ENCODE measurements around the gene ADAMTS8. TPM values are rescaled to one million over a fixed set of nuclear protein-coding genes. Genes with fewer than 3 reads are reported as not detected.
A peak's percentile ranks its signal among the peaks of the same experiment; 100 is the strongest.

ADAMTS8 gene
- total RNA-seq, 1 experiment from 2014 or later: 0.03 TPM

DNA sequence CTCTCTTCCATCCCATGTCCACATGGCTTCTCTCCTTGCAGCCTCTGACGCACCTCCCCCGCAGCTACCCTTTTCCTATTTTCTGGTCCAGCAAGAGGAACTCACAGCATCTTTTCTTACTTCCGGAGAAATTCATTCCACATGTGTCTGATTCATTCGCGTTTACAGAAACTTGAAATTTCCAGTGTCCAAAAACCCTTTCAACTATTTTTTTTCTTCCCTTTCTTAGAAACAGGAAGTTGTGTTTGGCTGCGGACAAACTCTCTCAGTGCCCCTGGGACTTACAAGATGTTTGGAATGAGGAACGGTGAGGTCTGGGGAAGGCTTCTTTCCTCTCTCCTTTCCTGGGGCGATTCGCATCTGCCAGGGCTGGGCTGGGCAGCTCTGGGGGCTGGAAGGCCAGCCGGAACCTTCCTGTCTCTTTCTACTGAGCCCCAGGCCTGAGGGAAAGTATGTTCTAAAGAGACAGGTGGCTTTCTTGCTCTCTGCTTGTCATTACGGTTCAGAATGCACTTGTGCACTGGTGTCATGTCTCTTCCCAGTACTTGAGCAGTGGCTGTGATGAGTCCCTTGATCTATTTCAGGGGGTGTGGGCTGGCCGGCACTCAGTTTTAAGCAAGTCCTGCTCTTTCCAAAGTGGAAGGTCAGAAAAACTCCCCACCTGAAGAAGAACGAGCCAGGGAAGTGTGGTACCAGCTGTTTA lies 27.5 kb downstream of the ADAMTS8 start:
- DNase-seq (ENCODE audit: low read depth in 1 of 2, low spot score in 2 of 2): peak in 1 of 2 experiments; percentile 36
- Histone ChIP-seq H3K4me1 (replicated peaks) (peaks cover 25% of the 10 kb centered on the region), H3K27ac (no peak overlapping the region)

DNA sequence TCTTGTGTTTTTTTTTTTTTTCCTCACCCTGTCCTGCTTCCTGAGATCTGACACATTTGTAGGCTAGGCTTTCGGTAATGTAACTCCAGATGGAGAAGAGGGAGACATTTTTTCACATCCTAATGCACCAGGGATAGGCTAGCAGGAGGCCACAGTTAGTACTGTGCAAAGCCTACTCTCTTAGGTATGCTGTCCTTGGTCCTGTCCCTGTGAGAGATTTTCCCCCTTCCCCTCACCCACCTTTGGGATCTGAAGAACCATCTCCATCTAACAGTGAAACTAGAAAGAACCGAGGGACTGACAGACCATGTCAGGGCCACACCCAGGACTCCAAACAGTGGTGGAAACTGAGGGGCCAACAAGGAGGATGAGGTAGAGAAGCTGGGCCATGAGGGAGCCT lies 29.2 kb downstream of the ADAMTS8 start:
- DNase-seq (ENCODE audit: low read depth in 1 of 2, low spot score in 2 of 2): no peak
- no peaks in the 10 kb centered on the region for H3K27me3 ChIP-seq (replicated peaks)
- no peak overlapping the region for H3K27ac ChIP-seq
- peaks cover 25% of the 10 kb centered on the region for H3K4me1 ChIP-seq (replicated peaks)
- H3K4me3 ChIP-seq: no peak overlapping the region
- H3K36me3 ChIP-seq: no peaks in the 10 kb centered on the region
- no peaks in the 10 kb centered on the region for H3K9me3 ChIP-seq (replicated peaks)

More for the DNA sequence above, 27.5 kb downstream of the ADAMTS8 start:
- Histone ChIP-seq H3K4me3 (no peak overlapping the region), H3K36me3 (no peaks in the 10 kb centered on the region), H3K27me3 (replicated peaks) (no peaks in the 10 kb centered on the region), H3K9me3 (replicated peaks) (no peaks in the 10 kb centered on the region)

DNA sequence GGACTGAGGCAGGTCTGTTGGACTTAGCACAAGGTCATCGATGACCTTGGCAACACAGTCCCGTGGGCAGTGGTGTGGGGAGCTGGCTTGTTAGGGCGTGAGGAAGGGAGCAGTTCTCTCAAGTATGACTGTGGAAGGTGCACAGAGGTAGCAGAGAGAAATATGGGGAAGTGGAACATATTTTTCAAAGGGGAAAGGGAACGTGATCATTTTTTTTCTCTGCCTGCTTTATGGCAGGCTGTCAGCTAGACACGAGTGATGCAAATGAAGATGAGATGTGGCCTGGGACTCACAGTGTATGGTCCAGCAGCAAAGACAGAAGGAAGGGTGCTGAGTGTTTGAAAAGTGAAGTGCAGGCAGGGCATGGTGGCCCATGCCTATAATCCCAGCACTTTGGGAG lies 30.6 kb downstream of the ADAMTS8 start:
- no peaks in the 10 kb centered on the region for H3K9me3 ChIP-seq (replicated peaks)
- no peak overlapping the region for H3K27ac ChIP-seq
- peaks cover 12% of the 10 kb centered on the region for H3K4me1 ChIP-seq (replicated peaks)
- no peak overlapping the region for H3K4me3 ChIP-seq
- H3K36me3 ChIP-seq: no peaks in the 10 kb centered on the region
- no peak for DNase-seq (ENCODE audit: low read depth in 1 of 2, low spot score in 2 of 2)
- no peaks in the 10 kb centered on the region for H3K27me3 ChIP-seq (replicated peaks)

DNA sequence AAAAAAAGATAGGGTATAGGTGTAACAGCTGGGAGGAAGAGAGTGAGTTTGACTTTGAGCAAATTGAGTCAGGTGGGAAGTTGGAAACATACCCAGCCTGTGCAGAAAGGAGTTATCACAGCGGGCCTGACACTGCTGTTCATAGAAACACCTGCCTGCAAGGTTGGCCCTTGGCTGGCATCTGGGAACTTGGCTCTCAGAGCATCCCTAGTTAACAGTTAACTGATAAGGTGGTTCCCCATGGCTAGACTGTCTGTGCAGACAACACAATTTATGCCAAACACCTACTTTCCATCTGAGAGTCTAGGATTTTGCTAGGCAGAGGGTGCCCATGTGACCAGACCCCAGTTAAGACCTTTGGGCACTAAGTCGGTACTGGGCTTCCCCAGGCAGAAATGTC lies 31.4 kb downstream of the ADAMTS8 start:
- no peaks in the 10 kb centered on the region for H3K9me3 ChIP-seq (replicated peaks)
- no peak overlapping the region for H3K27ac ChIP-seq
- no peaks in the 10 kb centered on the region for H3K36me3 ChIP-seq
- H3K4me3 ChIP-seq: no peak overlapping the region
- no peak for DNase-seq (ENCODE audit: low read depth in 1 of 2, low spot score in 2 of 2)
- H3K4me1 ChIP-seq (replicated peaks): peaks cover 12% of the 10 kb centered on the region
- no peaks in the 10 kb centered on the region for H3K27me3 ChIP-seq (replicated peaks)

DNA sequence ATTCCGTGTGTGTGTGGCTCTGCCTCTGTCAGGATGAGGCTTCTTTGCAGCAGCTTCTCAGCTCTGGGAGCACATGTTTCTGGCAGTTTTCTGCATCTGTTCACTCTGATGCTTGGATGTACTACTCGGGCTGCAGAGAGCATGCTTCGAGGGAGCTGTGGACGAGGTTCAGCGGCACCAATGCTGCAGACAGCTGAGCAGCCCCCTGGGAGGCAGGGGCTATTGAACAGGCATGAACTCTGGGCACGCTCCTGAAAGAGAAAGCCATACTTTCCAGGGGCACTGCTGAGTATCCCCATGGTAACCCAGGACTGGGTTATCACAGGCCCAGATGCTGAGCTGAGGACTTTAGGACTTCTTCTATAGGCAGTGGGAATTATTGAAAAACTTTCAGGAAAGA lies 33.8 kb downstream of the ADAMTS8 start:
- H3K27me3 ChIP-seq (replicated peaks): no peaks in the 10 kb centered on the region

DNA sequence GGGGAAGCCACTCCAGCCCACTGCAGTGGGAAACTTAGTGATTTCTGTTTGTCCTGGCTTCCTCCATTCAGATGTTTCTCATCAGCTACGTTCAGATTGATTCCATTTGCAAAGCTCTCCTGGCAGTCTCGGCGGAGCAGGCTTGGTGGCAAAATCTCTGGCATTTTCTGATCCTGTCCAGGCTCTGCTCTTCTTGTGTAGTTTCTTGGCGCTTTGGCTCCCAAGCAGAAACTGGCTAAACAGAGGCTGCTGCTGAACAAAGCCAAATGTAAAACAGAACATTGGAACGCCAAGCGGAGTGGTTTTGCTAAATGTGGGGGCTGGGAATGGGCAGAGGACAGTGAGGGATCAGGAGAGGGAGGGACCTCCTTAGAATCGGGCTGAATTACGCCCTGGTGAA lies 36.7 kb downstream of the ADAMTS8 start:
- Histone ChIP-seq H3K9me3 (replicated peaks) (no peaks in the 10 kb centered on the region), H3K27ac (no peak overlapping the region), H3K4me3 (no peak overlapping the region), H3K36me3 (no peaks in the 10 kb centered on the region), H3K4me1 (replicated peaks) (peaks cover 25% of the 10 kb centered on the region), H3K27me3 (replicated peaks) (no peaks in the 10 kb centered on the region)
- DNase-seq (ENCODE audit: low read depth in 1 of 2, low spot score in 2 of 2): no peak

More for the DNA sequence above, 33.8 kb downstream of the ADAMTS8 start:
- H3K4me1 ChIP-seq (replicated peaks): peaks cover 11% of the 10 kb centered on the region
- H3K9me3 ChIP-seq (replicated peaks): no peaks in the 10 kb centered on the region
- H3K36me3 ChIP-seq: no peaks in the 10 kb centered on the region
- H3K4me3 ChIP-seq: no peak overlapping the region
- no peak for DNase-seq (ENCODE audit: low read depth in 1 of 2, low spot score in 2 of 2)
- H3K27ac ChIP-seq: no peak overlapping the region

DNA sequence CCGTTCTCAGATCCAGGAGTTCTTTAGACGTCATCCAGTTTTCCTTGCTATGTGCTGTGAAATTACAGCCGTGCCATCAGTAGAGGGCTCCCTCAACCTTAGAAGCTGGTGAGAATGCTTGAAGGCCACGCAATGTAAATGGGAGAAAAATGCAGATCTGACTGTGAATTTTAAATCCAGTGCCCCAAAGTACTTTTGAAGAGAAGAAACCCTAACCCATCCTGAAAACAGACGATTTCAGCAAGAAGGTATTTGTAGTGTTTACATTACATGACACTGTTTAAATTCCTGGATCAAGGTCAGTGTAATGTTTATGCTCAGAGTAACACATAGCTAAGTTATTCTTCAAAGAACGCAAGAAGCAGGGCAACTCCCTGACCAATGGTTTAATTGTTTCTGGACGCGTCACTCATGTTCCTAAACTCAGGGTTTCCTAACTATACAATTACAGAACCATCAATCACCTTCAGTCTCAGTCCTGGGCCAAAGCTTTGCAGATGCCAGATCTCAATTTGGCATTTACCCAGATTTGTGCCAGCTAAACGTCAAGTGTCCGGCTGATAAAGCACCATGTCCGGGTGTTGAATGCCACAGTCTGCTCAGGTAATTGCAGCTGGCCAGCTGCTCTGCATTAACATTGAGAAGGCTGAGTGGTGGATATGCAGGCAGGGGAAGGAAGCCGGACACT lies 38.2 kb downstream of the ADAMTS8 start:
- H3K36me3 ChIP-seq: no peaks in the 10 kb centered on the region
- no peak overlapping the region for H3K4me3 ChIP-seq
- no peaks in the 10 kb centered on the region for H3K9me3 ChIP-seq (replicated peaks)
- peaks cover 36% of the 10 kb centered on the region for H3K4me1 ChIP-seq (replicated peaks)
- peak overlapping the region; percentile 78 for H3K27ac ChIP-seq
- H3K27me3 ChIP-seq (replicated peaks): no peaks in the 10 kb centered on the region
- DNase-seq (ENCODE audit: low read depth in 1 of 2, low spot score in 2 of 2): peak; percentile 58 to 78

DNA sequence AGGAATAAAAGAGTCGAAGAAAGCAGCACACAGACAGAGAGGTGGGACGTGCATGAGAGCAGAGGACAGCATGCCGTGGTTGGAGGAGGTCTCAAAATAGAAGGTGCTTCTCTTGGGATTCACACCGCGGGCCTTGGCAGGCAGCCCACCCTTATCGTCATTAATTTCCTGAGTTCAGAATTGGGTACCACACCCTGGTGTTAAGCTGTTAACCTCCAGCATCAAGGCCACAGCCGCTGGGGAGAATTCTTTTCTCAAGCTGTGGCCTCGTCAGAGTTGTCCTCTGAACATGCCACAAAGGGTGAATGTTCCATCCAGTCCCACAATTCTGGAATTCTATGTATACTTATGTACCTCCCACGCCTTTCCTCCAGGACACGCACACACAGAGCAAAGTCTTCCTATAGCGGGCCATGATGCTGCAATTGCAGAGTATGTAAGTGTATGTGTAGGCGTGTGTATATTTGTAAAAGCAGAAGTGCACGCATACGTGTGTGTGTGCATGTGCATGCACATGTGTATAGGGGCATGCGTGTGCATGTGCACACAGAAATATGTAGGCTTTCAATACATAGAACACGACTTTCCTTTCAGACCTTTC lies 39.0 kb downstream of the ADAMTS8 start:
- Histone ChIP-seq H3K9me3 (replicated peaks) (no peaks in the 10 kb centered on the region), H3K27me3 (replicated peaks) (no peaks in the 10 kb centered on the region), H3K4me3 (no peak overlapping the region), H3K4me1 (replicated peaks) (peaks cover 43% of the 10 kb centered on the region), H3K27ac (peak overlapping the region; percentile 78), H3K36me3 (no peaks in the 10 kb centered on the region)
- DNase-seq (ENCODE audit: low read depth in 1 of 2, low spot score in 2 of 2): peak in 1 of 2 experiments; percentile 23

DNA sequence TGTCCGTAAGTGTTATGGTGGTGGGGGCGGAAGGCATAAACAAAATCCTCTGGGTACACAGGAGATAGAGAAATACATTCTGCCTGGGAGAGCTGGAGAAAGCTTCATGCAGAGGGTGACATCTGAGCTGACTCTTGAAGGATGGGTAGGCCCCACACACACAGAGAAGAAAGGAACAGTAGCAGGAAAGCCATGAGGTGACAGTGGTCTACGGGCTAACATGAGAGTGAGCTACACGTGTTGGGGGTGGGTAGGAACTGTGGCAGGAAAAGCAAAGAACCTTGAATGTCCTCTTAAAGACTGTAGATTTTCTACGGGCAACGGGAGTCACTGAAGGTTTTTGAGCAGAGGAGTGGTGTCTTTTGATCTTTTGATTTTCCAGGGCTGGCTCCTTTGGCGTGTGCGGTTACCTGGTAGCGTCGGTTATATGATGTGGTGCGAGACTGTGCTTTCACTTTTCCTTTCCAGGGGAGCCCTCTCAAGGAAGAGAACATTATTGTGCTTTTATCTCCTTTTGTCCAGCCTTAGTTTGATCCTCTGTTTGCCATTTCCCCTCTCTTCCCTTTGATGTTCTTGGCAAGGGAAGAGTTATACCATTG lies 39.7 kb downstream of the ADAMTS8 start:
- peaks cover 50% of the 10 kb centered on the region for H3K4me1 ChIP-seq (replicated peaks)
- DNase-seq (ENCODE audit: low read depth in 1 of 2, low spot score in 2 of 2): no peak
- H3K27me3 ChIP-seq (replicated peaks): no peaks in the 10 kb centered on the region
- H3K27ac ChIP-seq: peak overlapping the region; percentile 78
- H3K4me3 ChIP-seq: no peak overlapping the region
- H3K36me3 ChIP-seq: no peaks in the 10 kb centered on the region
- H3K9me3 ChIP-seq (replicated peaks): no peaks in the 10 kb centered on the region

DNA sequence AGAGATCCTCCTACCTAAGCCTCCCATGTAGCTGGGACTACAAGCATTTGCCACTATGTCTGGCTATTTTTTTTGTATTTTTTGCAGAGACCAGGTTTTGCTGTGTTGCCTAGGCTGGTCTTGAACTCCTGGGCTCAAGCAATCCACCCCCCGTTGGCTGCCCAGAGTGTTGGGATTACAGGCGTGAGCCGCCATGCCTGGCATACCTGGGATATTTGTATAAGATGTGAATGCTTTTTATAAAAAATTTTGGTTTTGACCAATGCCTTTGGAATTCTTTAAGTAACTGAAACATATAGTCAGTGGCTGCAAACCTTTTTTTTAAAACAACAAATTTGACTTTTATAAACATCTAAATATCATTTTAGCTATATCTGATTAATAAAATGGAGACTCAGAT lies 42.4 kb downstream of the ADAMTS8 start:
- no peaks in the 10 kb centered on the region for H3K27me3 ChIP-seq (replicated peaks)
- peaks cover 61% of the 10 kb centered on the region for H3K4me1 ChIP-seq (replicated peaks)
- H3K36me3 ChIP-seq: no peaks in the 10 kb centered on the region
- peak overlapping the region; percentile 48 for H3K27ac ChIP-seq
- no peak overlapping the region for H3K4me3 ChIP-seq
- peak in 1 of 2 experiments; percentile 16 for DNase-seq (ENCODE audit: low read depth in 1 of 2, low spot score in 2 of 2)
- no peaks in the 10 kb centered on the region for H3K9me3 ChIP-seq (replicated peaks)

DNA sequence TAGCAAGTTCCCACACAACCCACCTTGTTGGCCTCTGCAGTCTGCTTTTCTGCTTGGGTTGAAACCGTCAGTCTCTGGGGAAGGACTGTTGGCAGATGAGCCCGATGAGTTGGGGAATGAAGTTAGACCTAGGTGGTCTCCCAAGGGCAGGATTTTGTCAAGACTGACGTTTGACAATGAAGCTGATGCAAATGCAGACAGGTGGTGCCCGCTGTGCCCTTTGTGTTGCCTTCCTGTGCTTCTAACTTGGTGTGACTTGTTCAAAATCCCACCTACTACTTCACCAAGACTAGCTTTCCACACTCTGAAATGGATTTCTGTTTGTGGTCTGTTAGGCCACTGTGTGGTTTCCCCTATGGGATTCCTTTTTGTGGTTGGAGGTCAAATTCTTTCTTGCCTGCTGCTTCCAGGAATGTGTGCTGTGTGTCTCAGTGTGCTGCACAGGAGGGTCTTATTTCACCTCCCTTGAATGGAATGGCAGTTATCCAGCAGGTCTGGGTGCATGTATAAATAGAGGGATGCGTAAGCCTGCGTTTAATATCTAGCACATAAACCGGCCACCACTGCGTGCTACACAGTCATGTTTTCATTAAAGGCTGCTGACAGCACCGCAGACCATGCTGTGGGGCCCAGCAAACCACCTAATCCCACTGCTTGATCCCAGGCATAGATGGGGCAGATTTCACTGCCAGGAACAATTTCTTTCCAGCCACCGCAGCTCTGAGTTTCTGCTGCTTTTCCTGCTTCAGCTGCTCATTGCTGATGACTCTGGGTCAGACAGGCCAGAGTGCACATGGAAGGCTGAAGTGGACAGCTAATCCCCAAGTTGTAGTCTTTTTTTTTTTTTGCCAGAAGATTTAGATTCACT lies 44.8 kb downstream of the ADAMTS8 start:
- H3K36me3 ChIP-seq: no peaks in the 10 kb centered on the region
- no peaks in the 10 kb centered on the region for H3K27me3 ChIP-seq (replicated peaks)
- H3K9me3 ChIP-seq (replicated peaks): no peaks in the 10 kb centered on the region
- H3K4me3 ChIP-seq: no peak overlapping the region
- H3K27ac ChIP-seq: peak overlapping the region; percentile 78
- peak; percentile 89 to 94 for DNase-seq (ENCODE audit: low read depth in 1 of 2, low spot score in 2 of 2)
- H3K4me1 ChIP-seq (replicated peaks): peaks cover 40% of the 10 kb centered on the region

DNA sequence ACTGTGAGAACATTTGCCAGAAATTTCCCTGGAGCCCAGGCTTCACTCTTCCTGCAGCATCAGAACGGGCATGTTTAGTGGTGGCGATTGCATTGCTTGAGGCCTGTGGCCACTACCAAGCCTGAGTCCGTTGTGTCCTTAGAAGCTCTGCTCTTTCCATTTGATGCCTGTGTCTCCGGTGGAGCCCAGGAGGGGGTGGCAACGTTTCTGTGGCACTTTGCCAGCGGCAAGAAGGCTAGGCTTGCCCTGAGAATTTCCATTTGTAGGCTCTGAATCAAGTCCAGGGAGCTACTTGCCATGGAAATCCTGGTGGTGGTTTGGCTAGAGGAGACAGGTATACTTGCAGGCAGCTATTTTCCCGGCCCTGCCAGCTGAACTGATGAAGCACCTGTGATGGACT lies 47.1 kb downstream of the ADAMTS8 start:
- Histone ChIP-seq H3K4me1 (replicated peaks) (peaks cover 33% of the 10 kb centered on the region), H3K36me3 (no peaks in the 10 kb centered on the region), H3K27ac (no peak overlapping the region), H3K9me3 (replicated peaks) (no peaks in the 10 kb centered on the region), H3K4me3 (no peak overlapping the region), H3K27me3 (replicated peaks) (no peaks in the 10 kb centered on the region)
- no peak for DNase-seq (ENCODE audit: low read depth in 1 of 2, low spot score in 2 of 2)

DNA sequence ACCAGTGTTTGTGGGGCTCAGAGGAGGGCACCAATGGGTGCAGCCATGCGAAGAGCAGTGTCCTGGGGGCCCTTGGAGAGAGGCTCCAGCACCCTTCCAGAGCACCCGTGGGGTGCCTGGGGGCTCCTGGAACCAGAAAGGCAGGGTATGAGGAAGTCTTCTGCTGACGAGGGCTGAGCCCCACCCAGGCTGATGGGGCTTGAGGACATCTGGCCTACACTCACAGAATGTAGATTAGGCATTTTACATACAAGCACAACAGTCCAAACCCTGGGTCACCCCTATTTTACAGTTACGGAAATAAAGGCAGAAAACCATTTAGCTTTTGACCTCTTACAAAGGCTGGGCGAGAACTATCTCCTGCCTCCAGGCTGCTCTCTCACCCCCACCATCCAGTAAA lies 47.6 kb downstream of the ADAMTS8 start:
- H3K36me3 ChIP-seq: no peaks in the 10 kb centered on the region
- no peaks in the 10 kb centered on the region for H3K9me3 ChIP-seq (replicated peaks)
- H3K27ac ChIP-seq: no peak overlapping the region
- no peak for DNase-seq (ENCODE audit: low read depth in 1 of 2, low spot score in 2 of 2)
- H3K27me3 ChIP-seq (replicated peaks): no peaks in the 10 kb centered on the region
- peaks cover 30% of the 10 kb centered on the region for H3K4me1 ChIP-seq (replicated peaks)
- no peak overlapping the region for H3K4me3 ChIP-seq
